ENCODE data around the gene ERGIC1. TPM values are rescaled to one million over a fixed set of nuclear protein-coding genes. Genes with fewer than 3 reads are reported as not detected.
A peak's percentile ranks its signal among the peaks of the same experiment; 100 is the strongest.
"Not testable (repeated sequence)": the region's sequence is repeated elsewhere in the genome, so short reads cannot be mapped to it uniquely, and the experiment has no call there.

Gene ERGIC1
- total RNA-seq, 1 donor from 2014 or later: 184 TPM

- DNase-seq (ENCODE audit: low spot score in 2 of 2): peak in 1 of 2 donors; percentile 21
- intact Hi-C loops (cut with DNase I): no loop called here
- Histone ChIP-seq H3K9me3 (peaks cover 0 to 3% of the 10 kb centered on the region in 2 donors), H3K4me3 (no peak overlapping the region), H3K36me3 (no peaks in the 10 kb centered on the region), H3K27ac (no peak overlapping the region), H3K27me3 (no peaks in the 10 kb centered on the region), H3K4me1 (peaks cover 0 to 19% of the 10 kb centered on the region in 2 donors)
- TF ChIP-seq CTCF (IDR thresholded peaks at IDR 0.05): no peak
These were observed 28.9 kb upstream of the ERGIC1 start for GRCh38 chr5:172805018-172805683.

GRCh38 chr5:172805736-172806255, 28.3 kb upstream of the ERGIC1 start:
- Histone ChIP-seq H3K27ac (peak overlapping the region in 1 of 2 donors; percentile 9), H3K9me3 (peaks cover 0 to 3% of the 10 kb centered on the region in 2 donors), H3K4me3 (no peak overlapping the region), H3K27me3 (no peaks in the 10 kb centered on the region), H3K4me1 (peaks cover 0 to 15% of the 10 kb centered on the region in 2 donors), H3K36me3 (no peaks in the 10 kb centered on the region)
- intact Hi-C loops (cut with DNase I): loop anchor here (2.0 kb wide), 1 partner anchor 49 kb away; no protein-coding TSS in a partner anchor
- TF ChIP-seq CTCF (IDR thresholded peaks at IDR 0.05): no peak
- peak in 1 of 2 donors; percentile 63 for DNase-seq (ENCODE audit: low spot score in 2 of 2)

- Histone ChIP-seq H3K27me3 (no peaks in the 10 kb centered on the region), H3K4me1 (peaks cover 0 to 7% of the 10 kb centered on the region in 2 donors), H3K36me3 (no peaks in the 10 kb centered on the region), H3K9me3 (peaks cover 0 to 3% of the 10 kb centered on the region in 2 donors), H3K4me3 (peak overlapping the region; percentile 35 to 55), H3K27ac (peak overlapping the region; percentile 50 to 59)
- peak; percentile 84 to 95 for DNase-seq (ENCODE audit: low spot score in 2 of 2)
- intact Hi-C loops (cut with DNase I): loop anchor here (2.0 kb wide), 1 partner anchor 48 kb away; no protein-coding TSS in a partner anchor
- no peak for TF ChIP-seq CTCF (IDR thresholded peaks at IDR 0.05)
These were observed 27.0 kb upstream of the ERGIC1 start for GRCh38 chr5:172806897-172807672.

GRCh38 chr5:172807766-172808311, 26.2 kb upstream of the ERGIC1 start:
- no peaks in the 10 kb centered on the region for H3K36me3 ChIP-seq
- H3K27me3 ChIP-seq: no peaks in the 10 kb centered on the region
- intact Hi-C loops (cut with DNase I): loop anchor here (2.0 kb wide), 1 partner anchor 47 kb away; no protein-coding TSS in a partner anchor
- peak in 1 of 2 donors; percentile 57 for DNase-seq (ENCODE audit: low spot score in 2 of 2)
- TF ChIP-seq CTCF (IDR thresholded peaks at IDR 0.05): no peak
- H3K4me3 ChIP-seq: peak overlapping the region; percentile 35 to 55
- peaks cover 0 to 7% of the 10 kb centered on the region in 2 donors for H3K4me1 ChIP-seq
- H3K9me3 ChIP-seq: peaks cover 0 to 3% of the 10 kb centered on the region in 2 donors
- H3K27ac ChIP-seq: peak overlapping the region; percentile 50 to 59

GRCh38 chr5:172809774-172810173, 24.3 kb upstream of the ERGIC1 start:
- Histone ChIP-seq H3K4me3 (no peak overlapping the region), H3K4me1 (peaks cover 0 to 7% of the 10 kb centered on the region in 2 donors), H3K9me3 (peaks cover 0 to 3% of the 10 kb centered on the region in 2 donors), H3K27me3 (no peaks in the 10 kb centered on the region), H3K27ac (no peak overlapping the region), H3K36me3 (no peaks in the 10 kb centered on the region)
- no peak for DNase-seq (ENCODE audit: low spot score in 2 of 2)
- intact Hi-C loops (cut with DNase I): no loop called here
- no peak for TF ChIP-seq CTCF (IDR thresholded peaks at IDR 0.05)

- intact Hi-C loops (cut with DNase I); DNase-seq (ENCODE audit: low spot score in 2 of 2); H3K36me3 ChIP-seq; H3K4me3 ChIP-seq; H3K4me1 ChIP-seq; H3K27ac ChIP-seq; H3K27me3 ChIP-seq; H3K9me3 ChIP-seq: not testable (repeated sequence)
These were observed 23.1 kb upstream of the ERGIC1 start for GRCh38 chr5:172810996-172811395.
